ENCODE data around the gene CDK14.
"Not testable (repeated sequence)": the region's sequence is repeated elsewhere in the genome, so short reads cannot be mapped to it uniquely, and the experiment has no call there.

The CDK14 gene

DNA sequence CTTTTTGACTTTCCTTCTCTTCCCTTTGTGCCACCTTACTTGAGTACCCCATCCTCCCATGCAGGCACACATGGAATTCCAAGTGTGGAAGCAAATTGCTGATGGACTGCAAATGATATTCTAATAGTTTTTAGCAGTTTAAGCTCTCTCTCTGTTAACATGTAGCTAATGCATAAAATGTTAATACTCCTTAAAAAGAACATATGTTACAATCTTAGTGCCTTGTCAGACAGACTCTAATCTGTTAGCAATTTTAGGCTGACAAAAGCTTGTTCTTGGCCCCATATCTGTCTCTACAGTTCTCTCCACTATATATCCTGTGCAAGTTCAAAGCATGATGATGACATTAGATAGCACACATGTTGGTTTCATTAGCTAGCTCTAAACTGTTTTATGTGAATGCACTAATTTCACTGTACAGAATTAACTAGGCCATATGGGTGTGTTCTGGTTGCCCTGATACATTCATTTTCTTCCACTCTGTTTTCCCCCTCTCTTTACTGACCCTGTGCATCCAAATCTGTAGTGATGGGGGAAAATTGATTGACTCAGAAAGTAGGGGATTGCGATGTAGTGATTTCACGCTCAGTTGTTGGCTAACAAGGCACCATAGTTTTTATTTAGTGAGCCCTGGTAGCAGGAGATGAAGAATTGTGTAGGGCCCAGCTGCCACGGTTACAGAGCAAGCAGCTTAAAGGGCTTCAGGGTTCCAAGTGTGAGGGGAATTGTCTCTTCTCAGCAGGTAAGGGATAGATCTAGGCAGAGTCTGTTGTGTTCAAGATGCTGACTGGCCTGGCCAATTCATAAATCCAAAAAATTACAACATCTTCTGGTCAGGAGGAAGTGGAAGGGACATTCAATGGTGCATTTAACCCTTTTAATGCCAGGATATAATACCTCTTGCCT, 553.5 kb downstream of the CDK14 start:
- no peak overlapping the region for H3K27ac ChIP-seq
- no peak overlapping the region for H3K4me3 ChIP-seq

DNA sequence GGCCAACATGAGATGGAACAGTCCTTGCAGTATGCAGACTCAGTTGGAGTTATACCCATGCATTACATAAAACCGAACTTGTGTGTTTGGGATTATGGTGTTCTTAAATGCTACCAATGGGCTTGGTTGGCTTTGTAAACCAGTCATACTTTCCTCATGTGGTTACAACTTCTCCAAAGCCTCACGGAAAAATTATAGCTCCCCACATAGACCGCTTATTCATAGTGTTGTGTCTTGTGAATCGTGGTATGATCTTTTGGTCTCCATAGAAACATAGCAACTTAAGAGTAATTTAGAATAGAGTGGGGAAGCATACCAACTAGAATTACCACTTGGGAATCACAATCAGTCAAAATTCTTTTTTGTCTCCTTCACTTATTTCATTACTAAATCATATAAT, 555.8 kb downstream of the CDK14 start:
- no peak overlapping the region for H3K27ac ChIP-seq

DNA sequence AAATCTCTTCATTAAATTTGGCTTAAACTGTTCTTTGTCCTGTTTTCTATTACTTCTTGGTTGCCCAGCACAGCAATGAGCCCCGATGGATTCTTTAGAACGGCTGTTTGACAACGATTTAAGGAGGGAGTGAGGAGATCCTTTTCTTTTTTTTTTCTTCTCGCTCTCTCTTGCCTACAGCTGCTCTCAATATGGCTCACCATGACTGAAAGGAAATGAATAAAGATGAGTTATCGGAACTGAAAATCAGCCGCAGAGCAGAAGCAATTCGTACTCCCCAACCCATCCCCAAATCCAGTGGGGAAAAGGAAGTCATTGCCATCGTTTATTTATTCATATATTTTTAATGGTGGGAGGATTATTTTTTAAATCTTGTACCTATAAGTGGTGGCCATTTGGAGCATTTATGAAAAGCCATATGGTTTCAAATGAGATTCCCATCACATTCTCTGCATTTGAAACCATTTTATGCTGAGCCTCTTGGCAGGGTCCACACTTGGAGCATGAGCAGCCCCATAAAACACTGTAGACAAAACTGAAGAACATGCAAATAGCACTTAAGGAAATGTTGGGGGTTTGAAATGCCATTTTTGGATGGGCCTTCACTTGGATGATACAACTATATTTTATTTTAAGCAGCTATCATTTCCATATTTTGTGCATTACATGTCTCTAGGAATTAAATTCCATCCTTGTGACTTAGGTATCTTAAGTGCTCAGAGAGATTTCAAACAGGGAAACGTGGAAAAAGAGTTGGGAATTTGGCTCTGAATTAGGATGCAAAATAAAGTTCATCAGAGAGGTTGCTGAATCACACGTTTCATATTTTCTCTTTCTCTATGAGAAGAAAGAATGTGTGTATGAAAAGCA, 560.4 kb downstream of the CDK14 start:
- Histone ChIP-seq H3K27ac (no peak overlapping the region), H3K4me3 (no peak overlapping the region)

More for the DNA sequence above, 555.8 kb downstream of the CDK14 start:
- no peak overlapping the region for H3K4me3 ChIP-seq

DNA sequence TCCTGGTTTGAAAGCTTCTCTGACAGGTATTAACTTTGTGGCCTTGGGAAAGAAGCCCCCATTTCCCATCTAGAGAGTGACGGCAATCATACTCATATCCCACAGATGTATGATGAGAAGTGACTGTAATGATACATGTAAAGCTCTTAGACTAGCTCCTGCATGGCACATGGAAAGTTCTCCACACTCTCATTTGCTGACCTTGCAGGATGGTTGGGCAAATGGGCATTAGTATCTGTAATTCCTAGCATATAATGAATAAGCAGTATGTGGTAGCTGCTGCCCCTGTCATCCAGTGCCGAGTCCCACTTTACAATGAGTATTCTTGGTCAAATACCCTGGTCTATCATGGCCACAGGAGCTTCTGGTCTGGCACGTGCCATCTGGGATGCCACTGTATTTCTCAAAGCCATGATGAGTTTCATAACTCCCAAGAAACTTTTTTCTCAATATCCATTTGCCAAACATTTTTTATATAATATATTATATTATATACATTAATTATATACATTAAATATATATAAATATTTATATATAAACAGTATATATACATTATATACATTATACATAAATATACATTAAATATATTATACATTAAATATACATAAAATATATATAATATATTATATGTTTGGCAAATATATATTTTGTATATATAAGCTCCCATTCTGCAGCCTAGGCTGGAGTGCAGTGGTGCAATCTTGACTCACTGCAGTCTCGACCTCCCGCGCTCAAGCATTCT, 561.6 kb downstream of the CDK14 start:
- Histone ChIP-seq H3K4me3 (no peak overlapping the region), H3K27ac (no peak overlapping the region)

DNA sequence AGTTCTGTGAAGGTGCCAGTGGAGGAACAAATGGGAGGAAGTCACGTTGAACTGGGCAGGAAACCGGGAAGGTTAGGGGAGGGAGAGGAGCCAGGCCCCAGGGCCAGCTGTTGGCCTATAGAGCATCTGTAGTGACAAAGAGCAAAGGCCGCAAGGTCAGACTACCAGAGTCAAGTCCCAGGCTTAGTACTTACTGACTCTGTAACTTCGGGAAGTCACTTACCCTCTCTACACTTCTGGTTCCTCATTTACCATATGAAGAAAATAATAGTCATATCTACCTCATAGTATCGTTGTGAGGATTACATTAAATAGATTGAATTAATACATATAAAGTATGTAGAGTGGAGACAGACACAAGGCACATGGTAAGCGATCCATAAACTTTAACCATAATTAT, 566.3 kb downstream of the CDK14 start:
- H3K27ac ChIP-seq, result no peak overlapping the region
- H3K4me3 ChIP-seq, result no peak overlapping the region

DNA sequence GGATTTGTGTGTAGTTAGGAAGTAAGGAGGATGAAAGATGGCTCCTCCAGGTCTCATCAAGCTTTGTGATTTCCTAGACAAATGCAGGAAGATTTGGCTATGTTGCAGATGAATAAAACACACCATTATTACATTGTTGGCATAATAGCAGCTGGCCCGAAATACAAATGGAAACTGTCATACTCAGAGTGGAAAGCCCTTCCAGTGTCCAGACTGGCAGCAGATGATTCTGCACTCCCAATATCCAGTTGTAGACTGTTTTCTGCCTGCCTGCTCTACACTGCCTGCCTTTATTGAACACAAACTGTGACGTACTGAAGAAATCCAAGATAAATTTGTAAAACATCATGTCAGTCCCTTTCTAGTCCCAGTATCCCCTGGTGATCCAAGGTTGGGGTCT, 568.4 kb downstream of the CDK14 start:
- H3K4me3 ChIP-seq, result no peak overlapping the region
- peak overlapping the region in 6 of 21 experiments; percentile 23 to 61 (median 52) for H3K27ac ChIP-seq

DNA sequence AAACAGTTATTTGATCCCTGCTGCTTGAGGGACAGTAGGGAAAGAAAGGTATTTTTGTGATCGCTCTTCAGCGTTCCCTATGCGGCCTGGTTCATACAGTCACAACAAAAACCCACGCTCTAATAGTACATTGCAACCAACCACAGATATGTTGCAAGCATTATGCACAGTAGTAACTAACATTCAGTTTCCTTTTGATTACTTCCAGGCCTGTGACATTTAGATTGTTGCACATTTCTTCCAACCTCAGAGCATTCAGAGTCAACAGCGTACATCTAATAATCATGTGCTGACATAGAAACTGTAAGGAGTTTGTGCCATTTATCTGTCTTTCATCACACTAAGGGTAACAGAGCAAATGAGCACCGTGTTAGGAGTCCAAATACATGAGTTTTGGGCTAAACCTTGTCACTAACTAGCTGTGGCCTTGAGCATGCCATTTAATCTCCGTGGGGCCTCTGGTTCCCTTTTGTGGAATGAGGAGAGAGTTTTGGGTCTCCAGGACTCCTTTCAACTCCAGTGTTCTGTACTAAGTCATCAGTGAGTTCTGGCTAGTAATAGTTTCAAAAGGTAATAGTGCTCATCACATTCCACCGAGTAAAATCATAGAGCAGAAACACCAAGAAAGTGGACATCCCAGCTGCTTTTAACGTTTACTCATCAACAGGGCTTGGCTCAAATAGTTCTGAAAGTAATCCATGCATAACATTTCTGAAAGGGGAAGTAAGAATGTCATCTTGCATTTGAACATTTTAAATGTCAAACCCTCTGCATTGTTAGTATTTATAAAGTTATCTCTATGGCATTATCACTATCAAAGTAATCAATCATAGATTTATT, 569.1 kb downstream of the CDK14 start:
- H3K4me3 ChIP-seq, result no peak overlapping the region
- H3K27ac ChIP-seq, result peak overlapping the region in 6 of 21 experiments; percentile 23 to 75 (median 58)

DNA sequence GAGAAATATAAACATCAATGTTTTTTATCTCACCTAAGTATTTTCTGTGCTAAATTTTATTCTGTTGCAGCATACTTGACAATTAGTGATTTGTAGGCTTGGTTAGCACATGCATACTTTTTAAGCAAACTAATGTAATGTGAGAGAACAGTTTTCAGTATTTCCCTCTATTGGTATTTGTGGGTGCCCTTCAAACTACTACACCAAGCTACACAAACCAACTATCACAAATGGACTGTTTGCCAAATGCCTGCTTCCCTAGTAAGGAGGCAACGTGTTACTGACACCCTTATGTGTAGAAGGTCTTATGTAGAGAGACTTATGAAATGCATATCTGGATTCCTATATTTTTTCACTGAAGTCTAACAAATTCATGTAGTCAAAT, 569.7 kb downstream of the CDK14 start:
- peak overlapping the region in 3 of 21 experiments; percentile 14 to 60 (median 22) for H3K27ac ChIP-seq
- no peak overlapping the region for H3K4me3 ChIP-seq

DNA sequence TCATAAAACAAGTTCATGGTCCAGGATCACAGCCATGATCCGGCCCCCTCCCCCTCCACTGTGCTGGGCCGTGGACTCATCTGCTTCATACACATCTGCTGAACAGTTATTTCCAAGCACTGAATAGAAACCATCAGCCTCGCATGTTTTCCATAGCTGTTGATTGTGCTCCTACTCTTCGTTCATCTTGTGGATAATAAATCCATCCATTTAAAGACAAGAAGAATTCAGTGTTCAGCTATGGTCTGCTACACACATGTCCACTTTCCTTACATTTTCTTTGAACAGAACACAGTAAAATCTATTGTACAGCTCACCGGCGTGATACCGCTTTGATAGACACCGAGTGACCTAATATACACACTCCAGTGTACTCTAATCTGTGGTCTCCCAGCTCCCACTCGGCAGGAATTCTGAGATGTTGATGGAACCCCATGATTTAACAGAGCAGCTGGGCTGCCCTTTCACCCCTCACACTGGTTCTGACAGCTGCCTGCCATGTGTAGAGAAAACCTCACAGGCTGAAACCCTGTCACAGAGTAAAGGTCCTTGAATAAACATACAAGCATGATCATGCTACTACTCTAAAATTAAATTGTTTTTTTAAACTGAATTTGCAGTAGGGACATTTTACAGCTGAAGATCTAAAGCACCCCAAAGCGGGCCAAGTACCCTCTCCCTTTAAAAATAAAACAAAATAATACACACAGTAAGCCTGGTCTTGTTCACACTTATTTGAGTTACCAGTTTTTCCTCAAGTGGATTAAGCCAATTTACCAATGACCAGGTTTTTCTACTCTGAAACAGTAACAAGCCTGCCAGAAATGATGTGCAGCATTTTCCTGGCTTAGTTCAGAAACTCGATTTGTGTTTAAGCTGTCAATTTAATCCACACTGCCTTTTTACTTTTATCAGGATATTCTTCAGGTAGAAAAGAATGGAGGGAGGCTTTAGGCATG, 573.0 kb downstream of the CDK14 start:
- H3K4me3 ChIP-seq, result no peak overlapping the region
- peak overlapping the region in 1 of 21 experiments; percentile 26 for H3K27ac ChIP-seq

DNA sequence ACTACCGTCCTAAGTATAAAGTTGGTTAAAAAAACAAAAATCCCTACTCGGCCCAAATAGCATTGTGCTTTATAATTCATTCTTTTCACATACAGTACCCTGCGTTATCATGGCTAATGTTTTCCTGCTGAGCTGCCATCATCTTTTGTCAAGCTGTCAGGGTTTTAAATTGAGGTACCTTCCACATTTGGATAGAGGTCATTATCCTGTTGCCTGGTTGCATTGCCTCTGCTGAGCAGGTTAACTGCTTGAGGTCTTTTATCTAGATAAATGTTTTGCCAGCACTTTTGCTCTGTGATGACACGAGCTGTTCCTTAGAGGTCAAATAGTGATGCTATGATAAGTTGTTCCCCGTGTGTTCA, 573.7 kb downstream of the CDK14 start:
- peak overlapping the region in 1 of 21 experiments; percentile 26 for H3K27ac ChIP-seq
- H3K4me3 ChIP-seq, result no peak overlapping the region

DNA sequence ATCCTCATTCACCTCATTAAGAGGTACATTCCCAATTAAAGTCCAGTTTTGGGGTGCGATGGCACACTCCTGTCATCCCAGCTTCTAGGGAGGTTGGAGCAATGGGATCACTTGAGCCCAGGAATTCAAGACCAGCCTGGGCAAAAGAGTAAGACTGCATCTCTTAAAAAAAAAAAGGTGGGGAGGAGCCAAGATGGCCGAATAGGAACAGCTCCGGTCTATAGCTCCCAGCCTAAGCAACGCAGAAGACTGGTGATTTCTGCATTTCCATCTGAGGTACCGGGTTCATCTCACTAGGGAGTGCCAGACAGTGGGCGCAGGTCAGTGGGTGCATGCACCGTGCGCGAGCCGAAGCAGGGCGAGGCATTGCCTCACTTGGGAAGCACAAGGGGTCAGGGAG, 577.1 kb downstream of the CDK14 start:
- not testable (repeated sequence) for H3K4me3 ChIP-seq, H3K27ac ChIP-seq

DNA sequence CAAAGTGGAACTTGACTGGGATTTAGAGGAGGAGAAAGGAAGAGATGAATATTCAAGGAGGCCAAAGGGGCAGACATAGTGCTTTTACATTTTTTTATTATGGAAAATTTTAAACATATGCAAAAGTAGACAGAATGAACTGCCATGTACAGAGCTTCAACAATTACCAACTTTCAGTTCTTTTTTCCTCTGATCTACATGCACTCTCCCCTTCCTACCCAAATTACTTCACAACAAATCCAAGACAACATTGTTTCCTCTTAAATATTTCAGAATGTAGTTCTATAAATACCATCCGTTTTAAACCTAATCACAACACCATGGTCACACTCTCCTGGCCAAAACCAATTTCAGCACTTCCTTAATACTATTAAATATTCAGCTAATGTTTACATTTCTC, 584.6 kb downstream of the CDK14 start:
- H3K27ac ChIP-seq, result no peak overlapping the region

DNA sequence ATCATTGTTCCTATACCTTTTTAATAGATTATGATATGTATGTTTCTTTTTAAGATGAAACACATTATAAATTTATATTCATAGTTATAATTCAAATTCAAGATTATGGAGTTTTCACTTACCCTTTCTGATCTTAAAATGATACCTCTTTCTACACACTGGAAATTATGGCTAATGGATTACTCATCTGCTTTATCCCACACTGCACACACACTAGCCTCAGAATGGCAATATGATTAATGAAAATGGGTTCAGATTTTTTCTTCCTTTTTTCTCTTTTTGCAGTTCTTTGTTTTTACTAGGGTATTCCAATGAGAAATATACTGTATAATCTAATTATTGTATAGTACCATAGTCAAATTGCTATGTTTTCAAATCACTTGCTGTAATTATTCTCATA, 585.8 kb downstream of the CDK14 start:
- H3K4me3 ChIP-seq, result no peak overlapping the region
- no peak overlapping the region for H3K27ac ChIP-seq

More for the DNA sequence above, 584.6 kb downstream of the CDK14 start:
- H3K4me3 ChIP-seq, result no peak overlapping the region

DNA sequence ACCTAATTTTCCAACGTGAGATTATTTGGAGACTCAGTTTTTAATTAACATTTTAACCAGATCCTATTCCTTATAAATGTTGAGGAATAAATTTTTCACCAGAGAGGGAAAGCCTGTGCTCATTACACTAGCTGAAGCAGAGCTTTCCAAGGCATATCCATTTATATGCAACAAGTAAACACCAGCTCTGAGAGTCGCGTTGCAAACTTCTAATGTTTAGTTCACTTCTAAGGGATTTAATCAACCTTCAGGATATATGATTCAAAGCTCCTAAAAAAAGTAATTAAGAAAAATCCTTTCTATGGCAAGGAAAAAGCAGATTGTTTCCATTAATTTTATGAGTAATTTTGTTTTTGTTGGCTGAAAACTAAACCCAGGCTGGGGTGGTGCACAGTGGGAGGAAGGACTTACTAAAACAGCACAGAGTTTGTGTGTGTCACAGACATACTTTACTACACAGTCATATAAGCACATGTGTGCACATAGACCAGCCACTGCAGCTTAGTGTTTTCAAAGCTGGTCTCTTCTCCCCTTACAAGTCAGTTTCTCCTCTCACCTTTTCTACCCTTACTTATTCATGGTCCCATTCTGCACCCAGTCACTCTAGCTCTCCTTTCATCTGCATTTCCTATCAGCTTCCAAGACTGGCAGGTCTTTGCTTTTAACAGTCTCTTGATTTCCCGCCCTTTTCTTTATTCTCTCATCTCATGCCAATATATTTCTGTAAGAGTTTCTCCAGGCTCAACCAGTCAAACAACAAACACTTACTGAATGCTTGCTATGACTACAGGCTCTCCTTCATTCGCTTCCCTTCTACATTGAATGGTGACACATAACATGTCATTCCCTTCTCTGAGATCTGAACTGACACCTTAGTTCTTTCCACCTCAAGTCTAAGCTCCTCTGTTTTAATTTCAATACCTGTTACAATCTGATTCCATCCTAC, 587.0 kb downstream of the CDK14 start:
- Histone ChIP-seq H3K4me3 (no peak overlapping the region), H3K27ac (peak overlapping the region in 3 of 21 experiments; percentile 3 to 58 (median 19))

DNA sequence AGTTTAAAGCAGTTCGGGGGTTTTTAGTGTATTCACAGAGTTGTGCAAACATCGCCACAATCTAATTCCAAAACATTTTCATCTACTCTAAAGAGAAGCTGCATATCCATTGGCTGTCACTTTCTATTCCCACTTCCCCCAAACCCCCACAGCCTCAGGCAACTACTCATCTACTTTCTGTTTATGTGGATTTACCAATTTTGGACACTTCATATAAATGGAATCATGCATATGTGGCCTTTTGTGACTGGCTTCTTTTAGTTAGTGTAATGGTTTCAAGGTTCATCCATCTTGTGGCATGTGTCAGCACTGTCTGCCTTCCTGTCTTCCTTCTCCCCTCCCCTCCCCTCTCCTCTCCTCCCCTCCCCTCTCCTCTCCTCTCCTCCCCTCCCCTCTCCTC, 589.6 kb downstream of the CDK14 start:
- no peak overlapping the region for H3K4me3 ChIP-seq
- H3K27ac ChIP-seq, result no peak overlapping the region

DNA sequence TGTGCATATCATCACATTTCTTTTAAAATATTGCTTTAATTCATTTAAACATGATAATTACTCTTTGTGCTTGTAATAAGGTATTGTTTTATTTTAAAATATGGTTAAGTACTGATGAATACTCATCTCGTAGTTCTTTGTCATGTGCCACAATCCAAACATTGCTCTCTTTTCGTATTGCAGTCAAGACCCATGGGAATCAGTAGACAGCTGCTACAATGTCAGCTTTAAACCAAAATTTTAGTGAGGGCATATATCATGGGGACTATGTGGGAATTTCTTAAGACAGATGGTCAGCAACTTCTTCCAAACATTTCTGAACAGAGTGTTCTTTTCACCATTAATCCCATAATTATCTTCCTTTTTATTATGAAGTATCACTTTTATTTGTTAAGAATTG, 590.9 kb downstream of the CDK14 start:
- no peak overlapping the region for H3K27ac ChIP-seq

DNA sequence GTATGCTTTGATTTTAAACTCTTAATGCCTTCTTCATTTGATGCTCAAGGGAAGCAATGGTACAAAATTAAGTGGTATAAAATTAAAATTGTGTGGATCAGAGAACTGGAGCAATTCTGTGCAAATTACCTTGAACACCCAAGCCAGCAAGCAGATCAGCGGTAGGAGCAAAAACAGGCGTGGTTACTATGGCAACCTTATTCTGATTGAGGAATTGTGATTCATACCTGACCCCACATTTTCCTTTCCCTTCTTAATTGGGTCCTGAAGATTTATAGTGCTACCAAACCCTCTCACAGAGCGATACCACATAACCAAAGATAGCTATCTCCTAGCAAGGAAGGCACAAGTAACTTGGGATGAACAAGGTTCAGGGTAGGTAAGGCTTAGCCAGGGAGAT, 595.6 kb downstream of the CDK14 start:
- Histone ChIP-seq H3K27ac (no peak overlapping the region), H3K4me3 (no peak overlapping the region)

More for the DNA sequence above, 590.9 kb downstream of the CDK14 start:
- H3K4me3 ChIP-seq, result no peak overlapping the region
